K562 (cell line): ENCODE measurements around the gene UBN2. TPM values are rescaled to one million over a fixed set of nuclear protein-coding genes. Genes with fewer than 3 reads are reported as not detected.

Source experiments
- BRF1 ChIP-seq: IDR thresholded peaks from 3 replicates; pipeline ENCODE4 v1.6.1; 2011; ENCODE audit warnings: borderline replicate concordance, mild to moderate bottlenecking; ENCODE audit not compliant: insufficient read length; ENCODE audit errors: extremely low read depth
- CBX3 ChIP-seq, 2 experiments: IDR thresholded peaks; 1 replicate in 1 of 2; 2 replicates in 1 of 2; pipeline ENCODE4 v1.6.1; 2012; ENCODE audit warnings: inconsistent platforms in 2 of 2, low read length in 2 of 2, borderline replicate concordance in 1 of 2, control low read depth in 1 of 2
- HDAC8 ChIP-seq: fragments of 450-650 bp; IDR thresholded peaks from 2 replicates; pipeline ENCODE4 v1.6.1; 2016; ENCODE audit warnings: mild to moderate bottlenecking, missing genetic modification characterization, moderate library complexity, missing compliant biosample characterization
- MEF2A ChIP-seq: IDR thresholded peaks from 2 replicates; pipeline ENCODE4 v1.6.1; 2011; ENCODE audit warnings: low read depth, mild to moderate bottlenecking, low read length, moderate library complexity; ENCODE audit not compliant: control insufficient read depth
- MTA1 ChIP-seq: fragments of 450-650 bp; IDR thresholded peaks from 2 replicates; pipeline ENCODE4 v1.6.1; 2017; ENCODE audit warnings: borderline replicate concordance
- POLR2AphosphoS5 ChIP-seq: IDR thresholded peaks from 2 replicates; pipeline ENCODE4 v1.6.1; 2011; ENCODE audit warnings: mild to moderate bottlenecking, low read depth, low read length, moderate library complexity; ENCODE audit not compliant: control insufficient read depth, insufficient read depth
- RBM39 ChIP-seq: fragments of 200-400 bp; formaldehyde crosslinking; optimal IDR thresholded peaks from 2 replicates; pipeline ENCODE3; 2018; ENCODE audit warnings: low read depth, low read length
- SMARCA4 ChIP-seq: fragments of 450-650 bp; IDR thresholded peaks from 2 replicates; pipeline ENCODE4 v1.6.1; 2016
- SP2 ChIP-seq: IDR thresholded peaks from 2 replicates; pipeline ENCODE4 v1.6.1; 2011; ENCODE audit warnings: mild to moderate bottlenecking, low read depth, low read length, moderate library complexity; ENCODE audit not compliant: poor library complexity, severe bottlenecking; ENCODE audit errors: extremely low read depth
- TARDBP ChIP-seq: fragments of 450-650 bp; IDR thresholded peaks from 2 replicates; pipeline ENCODE4 v1.6.1; 2016
- ZNF282 ChIP-seq: sonication (generic); formaldehyde crosslinking; IDR thresholded peaks from 2 replicates; pipeline ENCODE4 v1.8.1; 2023; ENCODE audit warnings: missing genetic modification reagents
- ZNF707 ChIP-seq: fragments of 250-450 bp; sonication (Bioruptor Pico); conservative IDR thresholded peaks from 2 replicates; pipeline ENCODE4 v1.8.0; 2022; ENCODE audit warnings: inconsistent platforms, mild to moderate bottlenecking, moderate library complexity
- polyA plus RNA-seq, 8 experiments: library from polyadenylated mRNA; depleted of rRNA in 4 of 8; stranded (reverse) in 5 of 8; unstranded in 3 of 8; fragments of >200 nt; fragmentation: Nextera tagmentation in 2 of 8; fragmentation: Illumina TruSeq in 1 of 8; extraction: Ambion mirVana in 2 of 8; extraction: Trizol in 1 of 8; gene quantifications; 2 replicates each; pipeline versions ENCODE4 v1.2.1 to v1.2.3, GENCODE V29; 2011 to 2014; ENCODE audit warnings: inconsistent platforms in 1 of 8, missing spikeins in 1 of 8
- total RNA-seq, 7 experiments: library from RNA; depleted of rRNA in 6 of 7; stranded (reverse); fragments of >200 nt in 6 of 7; fragmentation: Illumina TruSeq in 2 of 7; extraction: Trizol in 2 of 7; gene quantifications; 2 replicates each; pipeline versions ENCODE4 v1.2.1 to v1.2.3, GENCODE V29; 2011 to 2021; ENCODE audit warnings: low replicate concordance in 1 of 7
- TF ChIP-seq, protein P1 (sequence below): fragments of 450-650 bp; IDR thresholded peaks from 2 replicates; pipeline ENCODE4 v1.6.1; 2014; ENCODE audit warnings: low read depth, mild to moderate bottlenecking, moderate library complexity, borderline replicate concordance
- TF ChIP-seq, protein P2 (sequence below): sonication (generic); formaldehyde crosslinking; IDR thresholded peaks from 2 replicates; pipeline ENCODE4 v1.8.0; 2023; ENCODE audit warnings: mild to moderate bottlenecking, missing genetic modification reagents
- TF ChIP-seq, protein P3 (sequence below): fragments of 200-800 bp; sonication (Bioruptor generic); IDR thresholded peaks from 2 replicates; pipeline ENCODE4 v1.6.1; 2017; ENCODE audit warnings: missing genetic modification characterization, missing compliant biosample characterization
- TF ChIP-seq, protein P4 (sequence below): conservative IDR thresholded peaks from 2 replicates; pipeline ENCODE4 v1.6.1; 2011; ENCODE audit warnings: low read depth, mild to moderate bottlenecking, low read length; ENCODE audit not compliant: control insufficient read depth
- TF ChIP-seq, protein P5 (sequence below): fragments of 250-450 bp; sonication (Bioruptor Pico); IDR thresholded peaks from 2 replicates; pipeline ENCODE4 v1.4.0; 2020; ENCODE audit warnings: mild to moderate bottlenecking

UBN2 gene
- total and polyA plus RNA-seq, 9 of the 15 experiments (the other 6 are each of a cell fraction or from before 2014, with no cell fraction given) = 1.2 to 19.5 (median 9.9) TPM

DNA sequence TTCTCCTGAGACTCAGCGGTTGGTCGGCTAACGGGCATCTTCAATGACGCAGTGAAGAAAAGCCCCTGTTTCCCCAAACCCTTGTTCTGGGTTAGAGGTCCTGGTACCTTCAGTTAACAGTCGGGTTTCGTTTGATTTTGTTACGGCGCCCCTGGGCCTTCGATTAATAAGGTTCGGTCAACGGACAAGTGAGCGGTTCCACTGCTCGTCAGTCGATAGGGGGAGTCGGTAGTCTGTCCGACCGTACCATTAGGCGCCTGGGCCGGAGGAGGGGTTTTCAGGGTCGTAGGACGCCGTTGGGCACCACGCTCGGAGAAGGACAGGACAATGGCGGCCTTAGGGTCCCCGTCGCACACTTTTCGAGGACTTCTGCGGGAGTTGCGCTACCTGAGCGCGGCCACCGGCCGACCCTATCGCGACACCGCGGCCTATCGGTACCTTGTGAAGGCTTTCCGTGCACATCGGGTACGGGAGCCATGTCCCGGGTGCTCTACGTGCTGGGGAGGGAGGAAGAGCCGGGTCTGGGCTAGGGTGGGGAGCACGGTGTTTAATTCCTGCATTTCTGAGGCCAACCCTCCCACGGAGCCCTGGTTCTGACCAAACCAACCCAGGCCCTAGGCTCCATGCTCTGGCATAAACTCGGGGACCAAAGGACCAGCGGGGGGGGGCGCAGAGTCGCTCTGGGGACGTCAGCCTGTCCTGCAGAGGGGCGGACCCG lies 110.2 kb downstream of the UBN2 start, which contains the start of gene FMC1 (continued):
- TF ChIP-seq, protein P1, sequence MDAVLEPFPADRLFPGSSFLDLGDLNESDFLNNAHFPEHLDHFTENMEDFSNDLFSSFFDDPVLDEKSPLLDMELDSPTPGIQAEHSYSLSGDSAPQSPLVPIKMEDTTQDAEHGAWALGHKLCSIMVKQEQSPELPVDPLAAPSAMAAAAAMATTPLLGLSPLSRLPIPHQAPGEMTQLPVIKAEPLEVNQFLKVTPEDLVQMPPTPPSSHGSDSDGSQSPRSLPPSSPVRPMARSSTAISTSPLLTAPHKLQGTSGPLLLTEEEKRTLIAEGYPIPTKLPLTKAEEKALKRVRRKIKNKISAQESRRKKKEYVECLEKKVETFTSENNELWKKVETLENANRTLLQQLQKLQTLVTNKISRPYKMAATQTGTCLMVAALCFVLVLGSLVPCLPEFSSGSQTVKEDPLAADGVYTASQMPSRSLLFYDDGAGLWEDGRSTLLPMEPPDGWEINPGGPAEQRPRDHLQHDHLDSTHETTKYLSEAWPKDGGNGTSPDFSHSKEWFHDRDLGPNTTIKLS = peak; percentile 69
- no peak; a peak in 2 of 3 replicates for TF ChIP-seq CBX3 (IDR thresholded peaks at IDR 0.05; ENCODE audit: borderline replicate concordance in 1 of 2, low read length in 2 of 2)
- TF ChIP-seq ZNF707 (CRISPR knock-in tag) = no peak
- TF ChIP-seq, protein P2, sequence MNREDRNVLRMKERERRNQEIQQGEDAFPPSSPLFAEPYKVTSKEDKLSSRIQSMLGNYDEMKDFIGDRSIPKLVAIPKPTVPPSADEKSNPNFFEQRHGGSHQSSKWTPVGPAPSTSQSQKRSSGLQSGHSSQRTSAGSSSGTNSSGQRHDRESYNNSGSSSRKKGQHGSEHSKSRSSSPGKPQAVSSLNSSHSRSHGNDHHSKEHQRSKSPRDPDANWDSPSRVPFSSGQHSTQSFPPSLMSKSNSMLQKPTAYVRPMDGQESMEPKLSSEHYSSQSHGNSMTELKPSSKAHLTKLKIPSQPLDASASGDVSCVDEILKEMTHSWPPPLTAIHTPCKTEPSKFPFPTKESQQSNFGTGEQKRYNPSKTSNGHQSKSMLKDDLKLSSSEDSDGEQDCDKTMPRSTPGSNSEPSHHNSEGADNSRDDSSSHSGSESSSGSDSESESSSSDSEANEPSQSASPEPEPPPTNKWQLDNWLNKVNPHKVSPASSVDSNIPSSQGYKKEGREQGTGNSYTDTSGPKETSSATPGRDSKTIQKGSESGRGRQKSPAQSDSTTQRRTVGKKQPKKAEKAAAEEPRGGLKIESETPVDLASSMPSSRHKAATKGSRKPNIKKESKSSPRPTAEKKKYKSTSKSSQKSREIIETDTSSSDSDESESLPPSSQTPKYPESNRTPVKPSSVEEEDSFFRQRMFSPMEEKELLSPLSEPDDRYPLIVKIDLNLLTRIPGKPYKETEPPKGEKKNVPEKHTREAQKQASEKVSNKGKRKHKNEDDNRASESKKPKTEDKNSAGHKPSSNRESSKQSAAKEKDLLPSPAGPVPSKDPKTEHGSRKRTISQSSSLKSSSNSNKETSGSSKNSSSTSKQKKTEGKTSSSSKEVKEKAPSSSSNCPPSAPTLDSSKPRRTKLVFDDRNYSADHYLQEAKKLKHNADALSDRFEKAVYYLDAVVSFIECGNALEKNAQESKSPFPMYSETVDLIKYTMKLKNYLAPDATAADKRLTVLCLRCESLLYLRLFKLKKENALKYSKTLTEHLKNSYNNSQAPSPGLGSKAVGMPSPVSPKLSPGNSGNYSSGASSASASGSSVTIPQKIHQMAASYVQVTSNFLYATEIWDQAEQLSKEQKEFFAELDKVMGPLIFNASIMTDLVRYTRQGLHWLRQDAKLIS (CRISPR knock-in tag) = peak; percentile 98
- TF ChIP-seq, protein P3, sequence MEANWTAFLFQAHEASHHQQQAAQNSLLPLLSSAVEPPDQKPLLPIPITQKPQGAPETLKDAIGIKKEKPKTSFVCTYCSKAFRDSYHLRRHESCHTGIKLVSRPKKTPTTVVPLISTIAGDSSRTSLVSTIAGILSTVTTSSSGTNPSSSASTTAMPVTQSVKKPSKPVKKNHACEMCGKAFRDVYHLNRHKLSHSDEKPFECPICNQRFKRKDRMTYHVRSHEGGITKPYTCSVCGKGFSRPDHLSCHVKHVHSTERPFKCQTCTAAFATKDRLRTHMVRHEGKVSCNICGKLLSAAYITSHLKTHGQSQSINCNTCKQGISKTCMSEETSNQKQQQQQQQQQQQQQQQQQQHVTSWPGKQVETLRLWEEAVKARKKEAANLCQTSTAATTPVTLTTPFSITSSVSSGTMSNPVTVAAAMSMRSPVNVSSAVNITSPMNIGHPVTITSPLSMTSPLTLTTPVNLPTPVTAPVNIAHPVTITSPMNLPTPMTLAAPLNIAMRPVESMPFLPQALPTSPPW (CRISPR knock-in tag) = peak; percentile 92
- TF ChIP-seq TARDBP = 0 out of 2 replicates have a peak, but pooled peaks have one; percentile 6
- no peak; the same call in 1 of the 2 replicates for TF ChIP-seq MEF2A
- TF ChIP-seq ZNF282 (CRISPR knock-in tag) = no peak
- TF ChIP-seq POLR2AphosphoS5 = peak; percentile 95; the same call in 1 of the 2 replicates
- TF ChIP-seq, protein P4, sequence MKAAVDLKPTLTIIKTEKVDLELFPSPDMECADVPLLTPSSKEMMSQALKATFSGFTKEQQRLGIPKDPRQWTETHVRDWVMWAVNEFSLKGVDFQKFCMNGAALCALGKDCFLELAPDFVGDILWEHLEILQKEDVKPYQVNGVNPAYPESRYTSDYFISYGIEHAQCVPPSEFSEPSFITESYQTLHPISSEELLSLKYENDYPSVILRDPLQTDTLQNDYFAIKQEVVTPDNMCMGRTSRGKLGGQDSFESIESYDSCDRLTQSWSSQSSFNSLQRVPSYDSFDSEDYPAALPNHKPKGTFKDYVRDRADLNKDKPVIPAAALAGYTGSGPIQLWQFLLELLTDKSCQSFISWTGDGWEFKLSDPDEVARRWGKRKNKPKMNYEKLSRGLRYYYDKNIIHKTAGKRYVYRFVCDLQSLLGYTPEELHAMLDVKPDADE = peak; percentile 79; the same call in 1 of the 2 replicates
- TF ChIP-seq HDAC8 = peak; percentile 88; the same call in 1 of the 2 replicates
- TF ChIP-seq, protein P5, sequence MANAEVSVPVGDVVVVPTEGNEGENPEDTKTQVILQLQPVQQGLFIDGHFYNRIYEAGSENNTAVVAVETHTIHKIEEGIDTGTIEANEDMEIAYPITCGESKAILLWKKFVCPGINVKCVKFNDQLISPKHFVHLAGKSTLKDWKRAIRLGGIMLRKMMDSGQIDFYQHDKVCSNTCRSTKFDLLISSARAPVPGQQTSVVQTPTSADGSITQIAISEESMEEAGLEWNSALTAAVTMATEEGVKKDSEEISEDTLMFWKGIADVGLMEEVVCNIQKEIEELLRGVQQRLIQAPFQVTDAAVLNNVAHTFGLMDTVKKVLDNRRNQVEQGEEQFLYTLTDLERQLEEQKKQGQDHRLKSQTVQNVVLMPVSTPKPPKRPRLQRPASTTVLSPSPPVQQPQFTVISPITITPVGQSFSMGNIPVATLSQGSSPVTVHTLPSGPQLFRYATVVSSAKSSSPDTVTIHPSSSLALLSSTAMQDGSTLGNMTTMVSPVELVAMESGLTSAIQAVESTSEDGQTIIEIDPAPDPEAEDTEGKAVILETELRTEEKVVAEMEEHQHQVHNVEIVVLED (CRISPR knock-in tag) = peak; percentile 60
- no peak for TF ChIP-seq SP2
- TF ChIP-seq RBM39 = no peak
- TF ChIP-seq MTA1 = peak; percentile 98
- no peak for TF ChIP-seq BRF1
- TF ChIP-seq SMARCA4 = no peak; the same call in none of the 2 replicates
